ENCODE results near the gene WDR64.

DNA sequence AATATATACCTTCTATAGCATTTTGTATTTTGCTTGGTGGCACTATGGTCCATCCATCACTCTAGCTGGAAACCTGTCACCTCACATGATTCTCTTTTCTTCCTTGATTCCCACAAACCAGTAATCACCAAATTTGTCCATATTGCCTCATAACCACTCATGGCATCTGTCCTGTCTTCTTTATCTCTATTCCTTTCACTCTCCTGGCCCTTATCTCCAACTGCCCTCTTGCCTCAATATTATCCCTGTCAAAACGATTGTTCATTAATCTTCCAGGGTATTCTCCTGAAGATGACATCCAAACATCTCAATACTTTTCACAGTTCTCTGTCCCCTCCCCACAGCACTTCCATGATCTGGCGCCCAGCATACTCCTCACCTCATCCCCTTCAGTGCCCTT, 46.1 kb downstream of the WDR64 start:
- TF ChIP-seq POLR2AphosphoS5 (IDR thresholded peaks at IDR 0.05): no peak
- TF ChIP-seq, protein P1, sequence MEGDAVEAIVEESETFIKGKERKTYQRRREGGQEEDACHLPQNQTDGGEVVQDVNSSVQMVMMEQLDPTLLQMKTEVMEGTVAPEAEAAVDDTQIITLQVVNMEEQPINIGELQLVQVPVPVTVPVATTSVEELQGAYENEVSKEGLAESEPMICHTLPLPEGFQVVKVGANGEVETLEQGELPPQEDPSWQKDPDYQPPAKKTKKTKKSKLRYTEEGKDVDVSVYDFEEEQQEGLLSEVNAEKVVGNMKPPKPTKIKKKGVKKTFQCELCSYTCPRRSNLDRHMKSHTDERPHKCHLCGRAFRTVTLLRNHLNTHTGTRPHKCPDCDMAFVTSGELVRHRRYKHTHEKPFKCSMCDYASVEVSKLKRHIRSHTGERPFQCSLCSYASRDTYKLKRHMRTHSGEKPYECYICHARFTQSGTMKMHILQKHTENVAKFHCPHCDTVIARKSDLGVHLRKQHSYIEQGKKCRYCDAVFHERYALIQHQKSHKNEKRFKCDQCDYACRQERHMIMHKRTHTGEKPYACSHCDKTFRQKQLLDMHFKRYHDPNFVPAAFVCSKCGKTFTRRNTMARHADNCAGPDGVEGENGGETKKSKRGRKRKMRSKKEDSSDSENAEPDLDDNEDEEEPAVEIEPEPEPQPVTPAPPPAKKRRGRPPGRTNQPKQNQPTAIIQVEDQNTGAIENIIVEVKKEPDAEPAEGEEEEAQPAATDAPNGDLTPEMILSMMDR (IDR thresholded peaks at IDR 0.05; ENCODE audit: poor library complexity, severe bottlenecking): no peak
- TF ChIP-seq TAF1 (IDR thresholded peaks at IDR 0.05; ENCODE audit: low read depth): no peak
- no peak for TF ChIP-seq EP300 (conservative IDR thresholded peaks at IDR 0.05; ENCODE audit: poor library complexity, severe bottlenecking)
- TF ChIP-seq RAD21 (conservative IDR thresholded peaks at IDR 0.05): no peak
- no peak for TF ChIP-seq EZH2 (IDR thresholded peaks at IDR 0.05; ENCODE audit: borderline replicate concordance, insufficient read depth, low read length, poor library complexity, severe bottlenecking)
- TF ChIP-seq MXI1 (conservative IDR thresholded peaks at IDR 0.05; ENCODE audit: poor library complexity, severe bottlenecking): no peak
- TF ChIP-seq, protein P2, sequence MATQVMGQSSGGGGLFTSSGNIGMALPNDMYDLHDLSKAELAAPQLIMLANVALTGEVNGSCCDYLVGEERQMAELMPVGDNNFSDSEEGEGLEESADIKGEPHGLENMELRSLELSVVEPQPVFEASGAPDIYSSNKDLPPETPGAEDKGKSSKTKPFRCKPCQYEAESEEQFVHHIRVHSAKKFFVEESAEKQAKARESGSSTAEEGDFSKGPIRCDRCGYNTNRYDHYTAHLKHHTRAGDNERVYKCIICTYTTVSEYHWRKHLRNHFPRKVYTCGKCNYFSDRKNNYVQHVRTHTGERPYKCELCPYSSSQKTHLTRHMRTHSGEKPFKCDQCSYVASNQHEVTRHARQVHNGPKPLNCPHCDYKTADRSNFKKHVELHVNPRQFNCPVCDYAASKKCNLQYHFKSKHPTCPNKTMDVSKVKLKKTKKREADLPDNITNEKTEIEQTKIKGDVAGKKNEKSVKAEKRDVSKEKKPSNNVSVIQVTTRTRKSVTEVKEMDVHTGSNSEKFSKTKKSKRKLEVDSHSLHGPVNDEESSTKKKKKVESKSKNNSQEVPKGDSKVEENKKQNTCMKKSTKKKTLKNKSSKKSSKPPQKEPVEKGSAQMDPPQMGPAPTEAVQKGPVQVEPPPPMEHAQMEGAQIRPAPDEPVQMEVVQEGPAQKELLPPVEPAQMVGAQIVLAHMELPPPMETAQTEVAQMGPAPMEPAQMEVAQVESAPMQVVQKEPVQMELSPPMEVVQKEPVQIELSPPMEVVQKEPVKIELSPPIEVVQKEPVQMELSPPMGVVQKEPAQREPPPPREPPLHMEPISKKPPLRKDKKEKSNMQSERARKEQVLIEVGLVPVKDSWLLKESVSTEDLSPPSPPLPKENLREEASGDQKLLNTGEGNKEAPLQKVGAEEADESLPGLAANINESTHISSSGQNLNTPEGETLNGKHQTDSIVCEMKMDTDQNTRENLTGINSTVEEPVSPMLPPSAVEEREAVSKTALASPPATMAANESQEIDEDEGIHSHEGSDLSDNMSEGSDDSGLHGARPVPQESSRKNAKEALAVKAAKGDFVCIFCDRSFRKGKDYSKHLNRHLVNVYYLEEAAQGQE (IDR thresholded peaks at IDR 0.05; ENCODE audit: borderline replicate concordance): no peak
- no peak for TF ChIP-seq SMC3 (conservative IDR thresholded peaks at IDR 0.05; ENCODE audit: poor library complexity)

Data from neural cell (in vitro differentiated cells).